ENCODE measurements around the gene DUSP15. TPM values are rescaled to one million over a fixed set of nuclear protein-coding genes. Genes with fewer than 3 reads are reported as not detected.

Gene DUSP15
- total and polyA plus RNA-seq, 7 experiments from 2014 or later = not detected

DNA sequence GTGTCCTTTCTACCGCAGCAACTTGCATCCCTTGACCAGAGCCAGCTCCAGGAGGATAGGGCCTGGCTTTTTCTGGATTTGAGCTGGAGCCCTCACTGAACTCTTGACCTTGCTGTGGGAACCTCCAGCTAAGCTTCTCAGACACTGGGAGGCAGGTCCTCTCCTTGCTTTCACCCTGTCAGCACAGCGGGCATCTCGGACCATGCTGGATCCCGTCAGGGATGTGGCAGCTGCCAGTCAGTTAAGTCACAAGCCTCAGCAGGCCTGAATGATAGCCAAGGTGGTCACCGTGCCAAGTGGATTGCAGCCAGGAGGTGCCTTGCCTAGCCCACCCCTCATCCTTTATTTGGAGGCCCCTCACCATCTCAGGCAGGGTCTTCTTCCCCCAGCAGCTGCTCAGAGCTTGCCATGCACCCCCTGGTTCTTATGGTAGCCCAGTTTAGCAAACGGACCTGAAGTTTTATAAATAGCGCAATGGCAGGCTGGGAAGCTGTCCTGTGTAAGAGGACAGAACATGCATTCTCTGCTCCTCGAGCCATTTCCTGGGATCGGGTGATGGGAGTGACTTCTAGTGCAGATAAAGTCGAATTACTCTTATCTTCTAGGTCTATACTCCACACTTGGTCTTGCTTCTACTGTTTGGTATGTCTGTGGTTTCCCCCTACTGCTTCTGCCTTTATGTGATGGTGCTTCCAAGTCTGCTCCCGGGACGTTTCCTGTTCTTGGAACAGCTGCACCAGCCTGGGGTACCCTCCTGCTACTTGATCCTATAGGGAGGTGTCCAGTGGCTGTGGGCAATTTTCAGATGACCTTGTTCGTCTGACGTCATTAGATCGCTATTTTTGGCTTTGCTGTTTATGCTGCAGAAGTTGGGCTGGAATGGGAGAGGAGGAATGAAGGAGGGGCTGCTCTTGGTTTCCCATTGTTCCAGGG, 58.3 kb downstream of the DUSP15 start:
- Histone ChIP-seq H3K36me3 (ENCODE audit: control insufficient read depth in 2 of 3, insufficient read depth in 3 of 3, low read length in 3 of 3) (no peaks in the 10 kb centered on the region), H3K27me3 (ENCODE audit: control insufficient read depth in 2 of 2, insufficient read depth in 2 of 2, low read length in 2 of 2) (no peaks in the 10 kb centered on the region), H3K27ac (ENCODE audit: low read depth, low read length) (no peak overlapping the region), H3K4me3 (ENCODE audit: low read length) (no peak overlapping the region), H3K9me3 (ENCODE audit: control insufficient read depth in 2 of 3, low read length in 3 of 3) (no peaks in the 10 kb centered on the region), H3K4me1 (ENCODE audit: control insufficient read depth in 2 of 2, insufficient read depth in 2 of 2, low read length in 2 of 2) (no peaks in the 10 kb centered on the region)
- Mint-ChIP-seq H3K27me3 (no peaks in the 10 kb centered on the region), H3K4me1 (no peaks in the 10 kb centered on the region), H3K36me3 (peaks cover 0 to 2% (median 0%) of the 10 kb centered on the region in 5 donors), H3K4me3 (no peak overlapping the region), H3K27ac (no peak overlapping the region), H3K9me3 (no peaks in the 10 kb centered on the region)
- no peak for DNase-seq
- intact Hi-C loops (cut with micrococcal nuclease) = no loop called here
- POLR2A ChIA-PET = no interaction called here
- CTCF ChIA-PET = no interaction called here
- no peak for ATAC-seq

DNA sequence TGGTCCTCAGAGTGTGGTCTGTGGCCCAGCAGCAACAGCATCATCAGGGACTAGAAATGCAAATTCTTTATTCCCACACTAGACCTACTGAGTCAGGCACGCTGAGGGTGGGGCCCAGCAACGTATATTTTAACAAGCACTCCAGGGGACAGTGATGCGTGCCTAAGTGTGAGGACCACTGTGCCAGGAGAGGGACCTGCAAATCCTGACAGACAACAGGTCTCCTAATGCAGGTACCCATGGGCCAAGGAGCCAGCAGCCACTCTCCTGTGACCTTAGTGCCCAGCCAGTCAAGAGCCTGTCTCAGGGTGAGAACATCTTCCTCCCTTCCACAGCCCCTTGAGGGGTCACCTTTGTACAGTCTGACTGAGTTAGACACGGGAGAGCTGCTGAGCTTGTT, 59.1 kb downstream of the DUSP15 start:
- H3K4me3 Mint-ChIP-seq = no peak overlapping the region
- intact Hi-C loops (cut with micrococcal nuclease) = no loop called here
- no peak overlapping the region for H3K4me3 ChIP-seq (ENCODE audit: low read length)
- H3K36me3 Mint-ChIP-seq = peaks cover 0 to 2% (median 0%) of the 10 kb centered on the region in 5 donors
- H3K27ac Mint-ChIP-seq = no peak overlapping the region
- no peaks in the 10 kb centered on the region for H3K9me3 ChIP-seq (ENCODE audit: control insufficient read depth in 2 of 3, low read length in 3 of 3)
- DNase-seq (no peak), ATAC-seq (no peak)
- no peaks in the 10 kb centered on the region for H3K36me3 ChIP-seq (ENCODE audit: control insufficient read depth in 2 of 3, insufficient read depth in 3 of 3, low read length in 3 of 3)
- no peaks in the 10 kb centered on the region for H3K4me1 ChIP-seq (ENCODE audit: control insufficient read depth in 2 of 2, insufficient read depth in 2 of 2, low read length in 2 of 2)
- no peaks in the 10 kb centered on the region for H3K27me3 Mint-ChIP-seq
- no peaks in the 10 kb centered on the region for H3K27me3 ChIP-seq (ENCODE audit: control insufficient read depth in 2 of 2, insufficient read depth in 2 of 2, low read length in 2 of 2)
- H3K9me3 Mint-ChIP-seq = no peaks in the 10 kb centered on the region
- no peak overlapping the region for H3K27ac ChIP-seq (ENCODE audit: low read depth, low read length)
- peaks cover 0 to 5% (median 0%) of the 10 kb centered on the region in 7 donors for H3K4me1 Mint-ChIP-seq
- CTCF ChIA-PET = no interaction called here
- POLR2A ChIA-PET = no interaction called here

Other genes starting within 250 kb of the DUSP15 start
- not detected for gene COX4I2, start 232.6 kb downstream of the DUSP15 start, total RNA-seq
- gene COX4I2, start 232.6 kb downstream of the DUSP15 start, polyA plus RNA-seq = not detected
- 100 to 1,000 TPM in 1 of 5 experiments, 10 to 100 TPM in 4; 15.0 to 111 (median 19.4) TPM for gene BCL2L1, start 147.7 kb downstream of the DUSP15 start, total RNA-seq
- gene BCL2L1, start 147.7 kb downstream of the DUSP15 start, polyA plus RNA-seq = 10 to 100 TPM; 11.5 to 12.7 TPM
- gene TPX2, start 131.2 kb downstream of the DUSP15 start, total RNA-seq = 10 to 100 TPM in 1 of 5 experiments, under 1 TPM in 4; 0.16 to 84.3 (median 0.43) TPM
- gene TPX2, start 131.2 kb downstream of the DUSP15 start, polyA plus RNA-seq = under 1 TPM in 1 of 2 donors, not detected in 1; 0.09 TPM
- under 1 TPM in 1 of 5 experiments, not detected in 4; 0.58 TPM for gene MYLK2, start 51.2 kb downstream of the DUSP15 start, total RNA-seq
- gene MYLK2, start 51.2 kb downstream of the DUSP15 start, polyA plus RNA-seq = not detected
- not detected for gene FOXS1, start 24.9 kb downstream of the DUSP15 start, total RNA-seq
- gene FOXS1, start 24.9 kb downstream of the DUSP15 start, polyA plus RNA-seq = not detected
- not detected for gene TTLL9, start 107 bp upstream of the DUSP15 start, total RNA-seq
- gene TTLL9, start 107 bp upstream of the DUSP15 start, polyA plus RNA-seq = not detected
- 10 to 100 TPM in 3 of 5 experiments, 1 to 10 TPM in 2; 7.5 to 13.6 (median 11.4) TPM for gene PDRG1, start 81.5 kb upstream of the DUSP15 start, total RNA-seq
- gene PDRG1, start 81.5 kb upstream of the DUSP15 start, polyA plus RNA-seq = 10 to 100 TPM; 13.8 to 25.0 TPM
- gene XKR7, start 97.6 kb upstream of the DUSP15 start, total RNA-seq = under 1 TPM in 1 of 5 experiments, not detected in 4; 0.05 TPM
- not detected for gene XKR7, start 97.6 kb upstream of the DUSP15 start, polyA plus RNA-seq
- gene CCM2L, start 139.9 kb upstream of the DUSP15 start, total RNA-seq = not detected
- not detected for gene CCM2L, start 139.9 kb upstream of the DUSP15 start, polyA plus RNA-seq
- gene HCK, start 181.7 kb upstream of the DUSP15 start, total RNA-seq = 100 to 1,000 TPM in 1 of 5 experiments, 10 to 100 TPM in 1, 1 to 10 TPM in 2, under 1 TPM in 1; 0.51 to 129 (median 1.9) TPM
- gene HCK, start 181.7 kb upstream of the DUSP15 start, polyA plus RNA-seq = under 1 TPM; 0.09 to 0.46 TPM
- 10 to 100 TPM; 35.2 to 61.0 (median 41.5) TPM for gene TM9SF4, start 239.2 kb upstream of the DUSP15 start, total RNA-seq
- 10 to 100 TPM; 31.2 to 48.0 TPM for gene TM9SF4, start 239.2 kb upstream of the DUSP15 start, polyA plus RNA-seq